NCI-H82 (cell line): ENCODE results near the gene RYR2.
"Not testable (repeated sequence)": the region's sequence is repeated elsewhere in the genome, so short reads cannot be mapped to it uniquely, and the experiment has no call there.

ENCODE experiments used
- DNase-seq: peaks from one replicate; lab custom pipeline; 2025; lab: John Stamatoyannopoulos, UW

The RYR2 gene

DNA sequence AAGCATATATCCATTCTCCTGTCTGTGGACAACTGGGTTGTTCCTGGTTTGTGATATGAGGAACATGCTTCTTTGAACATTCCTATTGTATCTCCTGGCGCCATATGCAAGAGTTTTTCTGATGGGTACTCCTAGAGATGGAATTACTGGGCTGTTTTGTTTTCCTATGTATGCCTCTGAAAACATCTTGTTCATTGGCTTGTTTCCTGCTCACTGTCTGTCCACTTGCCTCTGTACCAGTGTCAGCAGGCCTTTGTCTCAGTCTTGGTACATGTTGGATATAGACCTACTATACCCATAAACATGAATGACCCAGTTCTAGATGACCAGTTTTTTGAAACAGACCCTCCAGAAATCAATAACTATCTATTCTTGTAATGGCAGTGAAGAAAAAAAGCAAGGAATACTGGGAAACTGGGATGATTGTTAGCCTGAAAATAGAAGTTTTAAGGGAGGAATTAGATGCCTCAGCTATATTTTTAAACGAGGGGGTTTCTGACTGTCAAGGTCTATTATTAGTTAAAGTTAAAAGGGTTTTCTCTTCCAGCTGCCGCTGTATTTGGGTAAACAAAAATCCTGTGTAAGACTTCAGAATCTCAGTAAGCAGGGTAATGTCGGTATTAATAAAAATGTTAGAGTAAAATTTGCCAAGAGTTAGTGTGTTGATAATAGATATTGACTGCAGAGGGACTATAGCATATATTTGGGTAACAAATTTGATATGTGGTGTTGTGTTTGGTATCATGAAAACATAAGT, 103.6 kb downstream of the RYR2 start:
- no peak for DNase-seq

DNA sequence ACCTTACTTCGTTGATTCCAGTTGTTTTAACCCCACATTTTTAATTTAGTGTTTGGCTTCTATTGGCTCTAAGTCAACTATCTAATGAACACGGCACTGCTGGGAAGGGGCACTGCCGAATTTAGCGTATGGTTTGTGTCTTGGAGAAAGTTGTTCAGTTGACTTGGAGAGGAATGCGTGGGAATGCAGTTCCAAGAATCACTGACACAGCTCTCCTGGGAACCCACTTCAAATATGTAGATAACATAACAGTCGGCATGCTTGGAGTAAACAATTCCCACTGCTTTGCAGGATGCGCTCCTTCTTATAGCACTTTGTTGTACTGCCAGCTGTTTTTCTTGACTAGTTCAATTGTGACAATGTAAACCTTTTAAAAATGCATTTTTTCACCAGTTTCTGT, 104.3 kb downstream of the RYR2 start:
- DNase-seq, result no peak

DNA sequence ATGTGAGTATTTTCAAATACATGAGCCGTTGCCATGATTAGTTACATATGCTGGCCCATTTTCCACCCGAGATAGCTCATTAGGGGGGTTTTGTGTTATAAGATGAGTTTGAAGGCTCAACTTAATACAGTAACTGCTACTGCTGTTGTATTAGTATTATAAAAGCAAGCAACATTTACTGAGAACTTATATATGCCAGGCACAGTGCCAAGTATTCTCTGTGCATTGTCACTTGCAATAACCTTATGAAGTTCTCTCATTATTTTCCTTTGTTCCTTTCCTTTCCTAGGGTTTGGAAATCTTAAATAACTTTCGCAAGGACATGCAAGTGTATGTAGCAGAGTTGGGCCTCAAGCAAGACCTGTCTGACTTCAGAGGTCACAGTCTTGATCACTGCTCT, 107.9 kb downstream of the RYR2 start:
- no peak for DNase-seq

DNA sequence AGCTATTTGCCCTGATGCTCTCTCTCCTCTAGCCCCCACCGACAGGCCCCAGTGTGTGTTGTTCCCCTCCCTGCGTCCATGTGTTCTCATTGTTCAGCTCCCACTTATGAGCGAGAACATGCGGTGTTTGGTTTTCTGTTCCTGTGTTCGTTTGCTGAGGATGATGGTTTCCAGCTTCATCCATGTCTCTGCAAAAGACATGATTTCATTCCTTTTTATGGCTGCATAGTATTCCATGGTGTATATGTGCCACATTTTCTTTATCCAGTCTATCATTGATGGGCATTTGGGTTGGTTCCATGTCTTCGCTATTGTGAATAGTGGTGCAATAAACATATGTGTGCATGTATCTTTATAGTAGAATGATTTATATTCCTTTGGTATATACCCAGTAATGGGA, 110.0 kb downstream of the RYR2 start:
- not testable (repeated sequence) for DNase-seq

DNA sequence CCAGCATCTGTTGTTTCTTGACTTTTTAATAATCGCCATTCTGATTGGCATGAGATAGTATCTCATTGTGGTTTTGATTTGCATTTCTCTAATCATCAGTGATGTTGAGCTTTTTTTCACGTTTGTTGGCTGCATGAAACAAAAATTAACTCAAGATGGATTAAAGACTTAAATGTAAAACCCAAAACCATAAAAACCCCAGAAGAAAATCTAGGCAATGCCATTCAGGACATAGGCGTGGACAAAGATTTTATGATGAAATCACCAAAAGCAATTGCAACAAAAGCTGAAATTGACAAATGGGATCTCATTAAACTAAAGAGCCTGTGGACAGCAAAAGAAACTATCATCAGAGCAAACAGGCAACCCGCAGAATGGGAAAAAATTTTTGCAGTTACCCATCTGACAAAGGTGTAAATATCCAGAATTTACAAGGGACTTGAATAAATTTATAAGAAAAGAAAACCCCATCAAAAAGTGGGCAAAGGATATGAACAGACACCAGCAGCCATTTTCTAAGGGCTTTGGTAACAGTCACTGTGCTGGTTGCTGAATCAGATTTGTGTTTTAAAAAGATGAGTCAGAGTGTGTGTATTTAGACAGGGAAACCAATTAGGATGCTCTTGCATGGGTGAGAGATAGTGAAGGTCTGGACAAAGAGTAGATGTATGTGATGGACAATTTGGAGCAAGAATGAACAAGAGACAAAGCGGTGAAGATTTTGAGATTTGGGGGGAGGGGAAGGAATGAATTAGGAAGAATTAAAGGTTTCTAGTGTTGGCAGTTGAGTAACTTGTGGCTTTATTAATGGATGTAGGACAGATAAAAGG, 110.7 kb downstream of the RYR2 start:
- no peak for DNase-seq

DNA sequence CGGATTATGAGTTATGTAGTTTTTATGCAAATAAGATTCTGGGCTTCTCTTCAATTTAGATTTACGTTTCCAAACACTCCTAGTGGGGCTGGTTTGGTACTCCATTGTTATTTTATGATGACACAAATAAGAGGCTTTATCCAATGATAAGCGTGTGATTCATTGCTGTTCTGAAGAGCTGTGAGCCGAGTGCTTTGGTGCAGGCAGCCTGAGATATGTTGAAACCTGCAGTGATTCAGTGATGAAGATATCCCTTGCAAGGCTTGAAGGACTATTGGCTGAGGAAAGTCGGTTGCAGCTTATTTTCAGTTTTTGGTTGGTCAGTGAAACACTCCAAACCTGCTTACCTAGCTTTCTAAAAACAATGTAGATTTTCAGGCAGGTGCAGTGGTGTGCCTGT, 112.2 kb downstream of the RYR2 start:
- DNase-seq, result no peak

DNA sequence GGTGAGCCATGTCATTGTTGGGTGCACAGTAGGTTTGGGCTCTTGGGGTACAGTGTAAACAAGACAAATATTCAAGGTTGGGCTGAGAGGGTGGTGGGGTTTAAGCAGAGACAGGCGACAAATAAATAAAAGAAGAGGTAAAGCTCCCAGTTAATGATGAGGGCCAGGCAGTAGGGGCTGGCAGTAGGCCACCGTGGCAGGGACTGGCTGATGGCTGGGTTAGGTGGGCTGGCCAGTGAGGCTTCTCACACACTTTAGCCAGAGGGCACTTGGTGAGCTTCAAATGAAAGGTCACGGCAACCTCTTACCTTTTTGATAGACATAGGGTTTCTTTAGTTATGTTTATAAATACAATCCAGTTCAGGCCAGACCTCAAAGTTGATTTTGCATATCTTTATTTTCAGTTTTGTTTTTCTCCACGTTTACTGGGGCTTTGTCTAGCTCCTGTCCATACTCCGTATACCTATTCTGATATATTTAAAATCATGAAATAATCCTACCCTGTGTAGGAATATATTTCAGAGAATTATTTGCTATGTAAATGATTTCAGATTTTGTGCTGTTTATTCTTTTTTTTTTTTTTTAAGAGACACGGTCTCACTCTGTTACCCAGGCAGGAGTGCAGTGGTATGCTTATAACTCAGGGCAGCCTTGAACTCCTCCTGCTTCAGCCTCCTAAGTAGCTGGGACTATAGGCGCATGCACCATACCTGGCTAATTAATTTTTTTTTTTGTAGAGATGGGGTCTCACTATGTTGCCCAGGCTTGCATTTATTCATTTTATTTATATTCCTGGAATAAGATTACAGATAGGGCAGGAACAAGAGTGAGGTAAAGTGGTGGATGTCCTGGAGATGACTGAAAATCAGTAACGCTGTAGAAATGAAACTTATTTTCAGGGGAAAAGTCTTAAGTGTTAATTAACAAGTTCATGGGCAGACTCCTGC, 122.7 kb downstream of the RYR2 start:
- DNase-seq, result no peak

DNA sequence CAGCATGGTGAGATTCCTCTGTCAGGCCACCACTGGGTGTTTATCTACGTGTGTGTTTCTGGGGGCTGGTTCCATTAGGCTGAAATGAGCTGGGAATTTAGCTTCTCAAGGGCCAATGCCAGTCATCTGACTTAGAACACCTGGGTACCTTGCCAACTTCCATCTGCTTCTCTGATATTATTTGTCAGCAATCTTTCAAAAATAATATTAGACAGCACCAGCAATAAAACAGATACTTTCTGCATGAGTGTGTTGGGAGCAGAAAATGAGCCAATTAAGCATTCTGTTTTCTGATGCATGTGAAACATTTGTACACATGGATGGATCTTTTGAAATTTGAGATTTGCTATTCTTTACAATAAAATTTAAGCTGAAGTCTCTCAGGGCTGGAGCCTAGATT, 124.1 kb downstream of the RYR2 start:
- DNase-seq, result no peak

DNA sequence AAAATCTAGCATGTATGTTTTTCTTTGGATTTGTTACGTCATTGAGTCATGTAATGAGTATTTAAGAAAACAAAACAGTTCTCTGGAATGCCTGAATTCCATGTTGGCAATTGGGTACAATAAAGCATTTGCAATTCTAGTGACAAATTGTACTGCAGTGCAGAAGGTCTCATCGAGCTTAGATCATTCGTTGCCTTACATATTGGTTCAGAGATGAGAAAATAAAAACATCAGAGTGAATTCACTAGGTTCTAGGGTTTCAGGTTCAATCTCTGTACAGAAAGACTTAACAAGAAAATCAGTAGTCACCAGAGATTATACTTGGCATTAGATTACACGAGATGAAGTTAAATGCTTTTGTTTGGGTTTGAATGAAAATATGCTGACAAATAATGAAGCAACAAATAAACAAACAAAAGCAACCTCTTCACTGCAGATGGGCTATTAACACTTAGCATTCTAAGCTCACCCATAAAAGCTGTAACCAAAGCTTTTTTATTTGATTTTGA, 124.7 kb downstream of the RYR2 start:
- DNase-seq, result no peak

DNA sequence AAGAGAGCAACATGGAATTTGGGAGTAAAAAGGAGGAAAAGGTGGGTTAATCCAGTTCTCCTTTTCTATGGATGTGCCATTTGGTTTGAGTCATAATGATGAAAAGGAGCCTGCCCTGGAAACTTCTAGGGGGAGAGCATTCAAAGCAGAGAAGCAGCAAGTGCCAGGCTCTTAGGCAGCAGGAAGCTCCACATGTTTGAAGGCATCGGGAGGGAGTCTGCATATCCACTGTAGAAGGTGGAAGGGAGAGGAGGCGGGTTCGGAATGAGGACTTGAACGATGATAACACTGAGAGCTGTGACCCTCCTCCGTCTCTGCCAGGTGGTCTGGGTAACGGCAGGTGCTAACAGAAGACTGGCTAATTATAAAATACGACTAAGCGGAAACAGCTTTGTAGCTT, 128.2 kb downstream of the RYR2 start:
- no peak for DNase-seq

DNA sequence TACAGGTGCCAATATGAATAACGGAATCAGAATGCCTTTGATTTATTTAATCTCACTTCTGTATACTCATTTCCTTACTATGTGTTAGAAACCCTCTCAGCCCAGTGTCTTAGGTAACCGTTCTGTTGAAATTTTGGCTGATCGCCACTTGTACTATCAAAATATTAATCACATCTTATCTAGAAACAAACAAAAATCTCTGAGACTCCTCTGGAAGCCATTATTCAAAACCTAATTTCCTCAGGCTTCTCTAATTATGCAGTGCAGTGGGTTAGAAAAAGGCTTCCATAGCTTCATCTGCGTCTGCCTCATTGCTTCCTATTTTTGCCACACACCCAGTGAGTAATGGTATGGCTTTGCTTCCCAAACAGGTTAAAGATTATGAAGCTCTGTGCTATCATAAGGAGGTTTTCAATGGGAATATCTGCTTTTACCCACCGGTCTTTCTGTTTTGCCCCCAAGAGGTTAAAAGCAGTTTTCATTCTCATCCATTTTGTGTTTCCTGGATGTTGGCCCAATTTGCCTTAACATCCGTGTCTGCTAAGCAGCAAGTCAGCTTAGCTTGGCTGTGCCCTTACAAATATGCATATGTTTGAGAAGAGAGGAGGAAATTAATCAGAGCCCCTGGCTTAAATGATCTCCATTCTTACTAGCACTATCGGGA, 129.6 kb downstream of the RYR2 start:
- no peak for DNase-seq

DNA sequence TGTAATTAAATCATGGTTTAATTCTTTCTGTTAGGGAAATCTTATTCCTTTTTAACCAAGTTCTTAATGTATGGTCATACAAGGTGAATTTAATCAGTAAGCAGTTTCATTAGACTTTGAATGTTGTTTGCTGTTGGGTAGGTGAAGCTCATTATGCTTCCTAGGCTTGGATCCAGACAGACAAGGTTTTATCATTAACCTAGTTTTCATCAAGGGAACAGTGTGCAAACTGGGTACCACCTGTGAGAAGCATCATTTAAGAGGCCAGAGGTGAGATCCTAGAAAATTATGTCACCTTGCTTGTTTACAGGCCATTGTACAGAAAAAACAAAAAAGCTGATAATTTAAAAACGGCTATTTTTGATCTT, 130.1 kb downstream of the RYR2 start:
- no peak for DNase-seq

DNA sequence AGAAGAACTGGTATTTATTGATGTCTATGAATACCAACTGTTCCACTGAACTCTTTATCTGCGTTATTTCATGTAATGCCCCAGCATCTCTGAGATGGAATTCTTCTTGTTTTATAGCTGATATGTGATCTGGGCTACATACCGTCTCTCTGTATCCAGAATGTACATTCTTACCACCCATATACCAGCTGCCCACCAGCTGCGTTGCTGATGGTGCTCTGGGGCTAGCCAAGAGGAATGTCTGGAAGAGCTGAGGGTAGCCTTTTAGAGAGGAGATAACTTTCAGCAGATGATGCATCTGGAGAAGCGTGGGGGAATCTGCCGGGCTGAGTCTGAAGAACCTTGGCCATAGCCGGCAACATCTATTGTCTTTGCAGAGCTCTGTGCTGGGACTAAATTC, 137.5 kb downstream of the RYR2 start:
- DNase-seq, result no peak

DNA sequence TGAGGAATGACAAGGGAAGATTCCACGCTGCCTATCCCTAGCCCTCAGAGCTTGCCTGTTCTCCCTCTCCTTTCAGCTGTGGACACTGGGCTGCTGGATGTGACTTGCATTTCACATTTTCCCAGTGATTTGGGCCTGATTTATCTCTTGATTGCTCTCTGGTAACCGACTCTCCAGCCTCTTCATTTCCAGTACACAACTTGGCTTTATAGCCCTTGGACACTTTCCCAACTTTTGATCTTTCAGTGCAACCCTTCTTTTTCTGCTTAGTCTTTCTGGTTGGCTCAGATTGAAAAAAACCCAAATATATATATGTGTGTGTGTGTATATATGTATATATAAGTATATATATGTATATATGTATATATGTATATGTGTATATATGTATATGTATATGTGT, 138.3 kb downstream of the RYR2 start:
- DNase-seq, result no peak

DNA sequence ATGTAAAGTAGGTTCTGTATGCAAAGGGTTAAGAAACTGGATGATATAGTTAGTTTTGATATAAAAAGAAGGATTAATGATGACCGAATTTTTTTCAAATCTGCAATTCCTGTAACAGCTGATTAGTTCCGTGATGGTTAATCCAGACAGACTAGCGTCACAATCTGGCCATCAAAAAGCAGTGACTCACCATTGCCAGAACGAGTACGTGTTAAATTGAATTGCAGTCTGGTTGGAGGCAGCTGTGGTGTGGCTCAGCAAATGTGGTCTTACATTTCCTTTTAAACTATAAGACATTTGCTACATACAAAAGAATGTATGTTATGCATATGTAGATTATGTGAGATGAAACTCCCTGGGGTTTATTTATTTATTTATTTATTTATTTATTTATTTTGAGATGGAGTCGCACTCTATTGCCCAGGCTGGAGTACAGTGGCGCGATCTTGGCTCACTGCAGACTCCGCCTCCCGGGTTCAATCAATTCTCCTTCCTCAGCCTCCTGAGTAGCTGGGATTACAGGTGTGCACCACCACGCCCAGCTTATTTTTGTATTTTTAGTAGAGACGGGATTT, 139.8 kb downstream of the RYR2 start:
- DNase-seq, result peak; percentile 44

DNA sequence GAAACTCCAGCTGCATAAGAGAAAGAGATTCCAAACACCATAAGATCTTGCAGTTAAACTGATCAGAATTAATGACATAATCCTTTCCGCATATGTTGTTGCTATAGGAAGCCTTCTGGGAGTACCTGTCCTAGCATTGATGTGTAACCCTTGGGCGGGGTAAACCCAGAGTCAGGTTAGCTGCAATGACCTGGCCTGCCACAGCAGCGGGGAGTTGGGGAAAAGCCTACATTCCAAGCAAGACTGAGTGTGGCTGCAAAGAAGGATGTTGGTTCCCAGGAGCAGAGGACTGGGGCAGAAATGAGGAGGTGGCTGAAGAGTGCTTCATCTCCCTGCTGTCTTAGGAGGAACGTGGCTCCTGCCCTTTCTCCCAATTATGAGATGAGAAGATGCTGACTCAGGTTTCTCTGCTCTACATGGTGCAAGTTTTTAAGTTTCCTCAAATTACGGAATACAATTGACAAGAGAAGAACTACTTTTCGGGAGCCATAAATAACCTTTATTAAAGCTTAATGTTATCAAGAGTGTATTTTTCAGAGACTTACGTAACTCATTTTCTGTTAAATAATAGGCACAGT, 142.1 kb downstream of the RYR2 start:
- peak; percentile 84 for DNase-seq

DNA sequence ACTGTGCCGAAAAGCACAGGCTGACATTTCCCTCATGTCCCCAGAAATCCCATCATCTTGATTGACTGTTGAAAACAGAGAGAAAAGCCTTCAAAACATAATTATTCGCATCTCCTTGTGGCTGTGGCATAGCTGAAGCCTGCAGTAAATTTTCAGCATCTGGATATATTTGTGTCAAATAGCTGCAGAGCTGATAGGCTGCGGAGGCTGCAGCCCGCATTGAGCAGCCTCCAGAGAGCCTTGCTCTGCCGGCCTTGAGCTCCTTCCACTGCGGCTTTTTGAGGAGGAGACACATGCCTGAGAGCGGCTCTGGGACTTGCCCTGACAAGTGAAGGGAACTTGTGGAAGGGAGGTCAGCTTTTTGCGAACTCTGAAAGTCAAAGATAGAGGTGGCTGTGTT, 144.7 kb downstream of the RYR2 start:
- no peak for DNase-seq

DNA sequence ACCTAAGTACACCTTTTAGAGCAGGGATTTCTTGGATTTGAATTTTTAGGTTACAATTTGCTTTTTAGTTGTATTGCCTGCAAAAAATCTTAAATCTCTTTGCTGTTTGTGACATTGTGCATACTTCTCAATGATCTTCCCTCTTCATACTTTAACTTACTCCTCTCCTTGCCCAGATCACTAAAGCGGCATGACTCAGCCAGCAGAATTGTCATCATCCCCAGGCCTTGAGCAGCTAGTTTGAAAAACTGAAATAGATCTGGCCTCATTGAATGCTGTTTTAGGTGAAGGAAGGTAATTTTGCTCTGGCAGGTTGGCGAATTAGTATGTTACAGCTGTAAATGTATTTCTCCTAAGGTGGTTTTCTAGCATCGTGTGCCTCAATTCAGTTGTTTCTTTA, 145.9 kb downstream of the RYR2 start:
- DNase-seq, result no peak

DNA sequence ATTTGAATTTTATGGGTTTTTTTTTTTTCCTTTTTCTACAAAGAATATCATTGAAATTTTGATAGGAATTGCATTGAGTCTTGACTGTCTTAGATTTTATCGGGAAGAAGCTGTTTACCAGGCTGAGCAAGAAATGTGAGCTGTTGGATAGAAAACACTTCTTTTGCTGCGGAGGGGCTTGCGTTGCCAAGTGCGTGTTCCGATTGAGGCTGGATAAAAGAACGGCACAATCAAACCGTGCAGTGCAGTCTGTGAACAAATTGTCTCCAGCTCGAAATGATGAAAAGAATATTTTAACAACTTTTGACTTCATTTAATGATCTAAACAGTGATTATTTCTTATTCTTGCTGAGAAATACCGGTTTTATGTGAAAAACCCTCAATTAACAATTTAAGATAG, 149.4 kb downstream of the RYR2 start:
- no peak for DNase-seq

DNA sequence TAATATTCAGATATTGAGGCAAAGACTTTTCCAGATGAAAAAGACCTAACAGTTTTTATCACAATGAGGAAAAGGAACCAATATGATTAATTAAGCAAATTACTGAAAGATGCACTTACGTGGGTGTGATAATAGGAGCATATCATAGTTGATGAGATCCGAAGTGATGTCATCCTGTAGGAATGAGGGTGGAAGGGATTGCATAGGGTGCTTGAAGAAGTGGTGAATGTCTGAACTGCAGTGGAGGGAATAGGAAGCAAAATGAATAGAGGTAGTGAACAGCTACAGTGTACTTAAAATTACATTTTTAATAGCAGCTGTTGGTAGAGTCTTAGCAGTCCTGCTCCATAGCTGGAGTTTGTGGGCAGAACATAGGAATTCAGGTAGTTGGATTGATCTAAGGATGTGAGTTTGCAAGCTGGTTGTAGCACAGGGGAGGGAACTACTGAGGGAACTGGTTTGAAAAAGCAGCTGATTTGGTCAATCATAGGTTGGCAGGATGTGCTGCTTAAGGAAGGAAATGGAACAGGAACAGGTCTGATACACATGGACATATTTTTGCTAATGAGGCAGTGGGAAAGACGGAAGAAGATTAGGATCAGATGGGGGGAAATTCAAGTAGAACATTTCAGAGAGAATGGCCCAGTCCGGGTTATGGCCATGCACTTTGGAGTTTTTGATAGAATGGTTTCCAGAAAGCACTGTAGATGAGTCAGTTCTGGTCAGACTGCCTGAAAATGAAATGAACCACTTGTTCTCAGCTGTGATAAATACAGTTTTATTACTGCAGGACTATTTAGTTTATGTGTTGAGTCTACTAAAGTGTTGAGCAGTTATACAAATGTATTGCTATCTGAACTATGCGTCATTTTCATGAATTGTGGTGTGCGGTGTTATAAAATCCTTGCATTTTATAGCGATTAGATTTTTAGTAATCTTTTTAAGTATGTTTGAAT, 155.8 kb downstream of the RYR2 start:
- DNase-seq, result peak; percentile 16
